Activated CD4-positive, CD25-positive, alpha-beta regulatory T cell treated with anti-CD3 and anti-CD28 coated beads, Interleukin-2, amount 50 U/mL, for 24 hours (primary cell): ENCODE results near the gene WASF2.
"Not testable (repeated sequence)": the region's sequence is repeated elsewhere in the genome, so short reads cannot be mapped to it uniquely, and the experiment has no call there.

ENCODE experiments used
- ATAC-seq, 2 donors: fragments of 150-1000 bp; cut with Tn5 transposase; one replicate each; pipeline ENCODE4 v1.10.0; 2021; ENCODE audit warnings: mild to moderate bottlenecking in 1 of 2, moderate library complexity in 1 of 2

The WASF2 gene

GRCh38 chr1:27416387-27417111, 73.4 kb downstream of the WASF2 start:
- peak; percentile 55 to 59 for ATAC-seq

- no peak for ATAC-seq
These were observed 75.9 kb downstream of the WASF2 start for GRCh38 chr1:27414091-27414490.

- no peak for ATAC-seq
These were observed 77.0 kb downstream of the WASF2 start for GRCh38 chr1:27413004-27413403.

- no peak for ATAC-seq
These were observed 77.5 kb downstream of the WASF2 start for GRCh38 chr1:27412502-27412901.

- ATAC-seq: no peak
These were observed 79.3 kb downstream of the WASF2 start for GRCh38 chr1:27410709-27411108.

GRCh38 chr1:27409669-27410068, 80.3 kb downstream of the WASF2 start:
- no peak for ATAC-seq

GRCh38 chr1:27408151-27408550, 81.8 kb downstream of the WASF2 start:
- no peak for ATAC-seq

- ATAC-seq: not testable (repeated sequence)
These were observed 83.2 kb downstream of the WASF2 start for GRCh38 chr1:27406791-27407190.

GRCh38 chr1:27406362-27406680, 83.6 kb downstream of the WASF2 start:
- ATAC-seq: no peak

- not testable (repeated sequence) for ATAC-seq
These were observed 84.2 kb downstream of the WASF2 start for GRCh38 chr1:27405598-27406361.

- ATAC-seq: no peak
These were observed 84.9 kb downstream of the WASF2 start for GRCh38 chr1:27405074-27405473.

GRCh38 chr1:27403931-27404330, 86.0 kb downstream of the WASF2 start:
- ATAC-seq: no peak

- ATAC-seq: peak; percentile 45 to 51
These were observed 86.8 kb downstream of the WASF2 start for GRCh38 chr1:27403065-27403726.

- ATAC-seq: no peak
These were observed 87.6 kb downstream of the WASF2 start for GRCh38 chr1:27402349-27402754.

- ATAC-seq: no peak
These were observed 89.0 kb downstream of the WASF2 start for GRCh38 chr1:27400963-27401341.

- no peak for ATAC-seq
These were observed 89.6 kb downstream of the WASF2 start for GRCh38 chr1:27400082-27400962.

- ATAC-seq: no peak
These were observed 90.5 kb downstream of the WASF2 start for GRCh38 chr1:27399251-27400025.

- no peak for ATAC-seq
These were observed 91.4 kb downstream of the WASF2 start for GRCh38 chr1:27398405-27399149.

- ATAC-seq: no peak
These were observed 92.2 kb downstream of the WASF2 start for GRCh38 chr1:27397749-27398148.

GRCh38 chr1:27397110-27397509, 92.9 kb downstream of the WASF2 start:
- ATAC-seq: no peak
